H9 (cell line): Measurements from ENCODE around the gene RNGTT. TPM values are rescaled to one million over a fixed set of nuclear protein-coding genes. Genes with fewer than 3 reads are reported as not detected.

Experiments used
- DNase-seq: peaks from one replicate; pipeline ENCODE4 v3.0.0-alpha.2; 2017
- H2AFZ ChIP-seq: one replicate; pipeline ENCODE4 v1.6.1; 2013; ENCODE audit warnings: mild to moderate bottlenecking, low read length, control low read depth, moderate library complexity
- H2AK5ac ChIP-seq: 2 replicates; pipeline ENCODE4 v1.6.1; 2013; ENCODE audit warnings: low read length, control low read depth, mixed read lengths; ENCODE audit not compliant: insufficient read length
- H2BK120ac ChIP-seq: one replicate; pipeline ENCODE4 v1.6.1; 2013; ENCODE audit warnings: low read depth, mild to moderate bottlenecking, low read length, control low read depth, inconsistent platforms; ENCODE audit not compliant: poor library complexity, severe bottlenecking
- H2BK12ac ChIP-seq: 2 replicates; pipeline ENCODE4 v1.6.1; 2013; ENCODE audit warnings: low read length, control low read depth, mixed read lengths, low read depth; ENCODE audit not compliant: insufficient read length
- H2BK15ac ChIP-seq: 2 replicates; pipeline ENCODE4 v1.6.1; 2013; ENCODE audit warnings: low read depth, low read length, control low read depth
- H2BK20ac ChIP-seq: one replicate; pipeline ENCODE4 v1.6.1; 2013; ENCODE audit warnings: low read depth, mild to moderate bottlenecking, low read length, control low read depth, inconsistent platforms; ENCODE audit not compliant: poor library complexity, severe bottlenecking
- H2BK5ac ChIP-seq: 2 replicates; pipeline ENCODE4 v1.6.1; 2013; ENCODE audit warnings: low read length, control low read depth, mixed read lengths; ENCODE audit not compliant: insufficient read length
- H3K14ac ChIP-seq: 2 replicates; pipeline ENCODE4 v1.6.1; 2013; ENCODE audit warnings: low read length, control low read depth; ENCODE audit not compliant: insufficient read depth
- H3K18ac ChIP-seq: 2 replicates; pipeline ENCODE4 v1.6.1; 2013; ENCODE audit warnings: low read depth, mild to moderate bottlenecking, mixed read lengths, low read length, control low read depth; ENCODE audit not compliant: insufficient read length
- H3K23ac ChIP-seq: 2 replicates; pipeline ENCODE4 v1.6.1; 2013; ENCODE audit warnings: low read length, control low read depth, mixed read lengths, low read depth; ENCODE audit not compliant: insufficient read length
- H3K23me2 ChIP-seq: 2 replicates; pipeline ENCODE4 v1.6.1; 2013; ENCODE audit warnings: low read depth, mild to moderate bottlenecking, mixed read lengths, low read length, control low read depth; ENCODE audit not compliant: insufficient read length, poor library complexity, severe bottlenecking
- H3K27ac ChIP-seq: 2 replicates; pipeline ENCODE4 v1.5.1; 2013; ENCODE audit warnings: low read length, control low read depth, mixed read lengths, low read depth; ENCODE audit not compliant: insufficient read length
- H3K27me3 ChIP-seq: 2 replicates; pipeline ENCODE4 v1.6.1; 2013; ENCODE audit warnings: low read length, control low read depth, inconsistent platforms; ENCODE audit not compliant: insufficient read depth
- H3K4ac ChIP-seq: 2 replicates; pipeline ENCODE4 v1.6.1; 2013; ENCODE audit warnings: low read depth, mild to moderate bottlenecking, control low read depth, inconsistent platforms, low read length, moderate library complexity
- H3K4me1 ChIP-seq: 2 replicates; pipeline ENCODE4 v1.6.1; 2013; ENCODE audit warnings: low read length, control low read depth, inconsistent platforms; ENCODE audit not compliant: insufficient read depth
- H3K4me2 ChIP-seq: 2 replicates; pipeline ENCODE4 v1.6.1; 2013; ENCODE audit warnings: low read length, control low read depth, mixed read lengths; ENCODE audit not compliant: insufficient read length, insufficient read depth
- H3K56ac ChIP-seq: 2 replicates; pipeline ENCODE4 v1.6.1; 2013; ENCODE audit warnings: low read depth, mild to moderate bottlenecking, mixed read lengths, low read length, control low read depth; ENCODE audit not compliant: insufficient read length
- H3K79me1 ChIP-seq: 2 replicates; pipeline ENCODE4 v1.6.1; 2013; ENCODE audit warnings: low read depth, mild to moderate bottlenecking, moderate library complexity, low read length, control low read depth, inconsistent platforms; ENCODE audit not compliant: insufficient read depth, poor library complexity, severe bottlenecking
- H3K79me2 ChIP-seq: 2 replicates; pipeline ENCODE4 v1.6.1; 2013; ENCODE audit warnings: low read length, control low read depth, inconsistent platforms; ENCODE audit not compliant: insufficient read depth
- H3K9ac ChIP-seq: 2 replicates; pipeline ENCODE4 v1.6.1; 2013; ENCODE audit warnings: low read length, control low read depth, mixed read lengths; ENCODE audit not compliant: insufficient read length; ENCODE audit errors: extremely low read depth
- H3K9me3 ChIP-seq: one replicate; pipeline ENCODE4 v1.6.1; 2013; ENCODE audit warnings: low read depth, low read length, inconsistent platforms; ENCODE audit not compliant: control insufficient read depth
- H3T11ph ChIP-seq: one replicate; pipeline ENCODE4 v1.6.1; 2013; ENCODE audit warnings: mild to moderate bottlenecking, low read length, control low read depth, inconsistent platforms
- H4K20me1 ChIP-seq: one replicate; pipeline ENCODE4 v1.6.1; 2013; ENCODE audit not compliant: control insufficient read depth, insufficient read length, insufficient read depth
- H4K5ac ChIP-seq: 2 replicates; pipeline ENCODE4 v1.6.1; 2013; ENCODE audit warnings: low read depth, mild to moderate bottlenecking, mixed read lengths, low read length, control low read depth; ENCODE audit not compliant: insufficient read length
- H4K8ac ChIP-seq: replicated peaks from 2 replicates; pipeline ENCODE4 v1.6.1; 2013; ENCODE audit warnings: low read length, control low read depth, mixed read lengths, low read depth; ENCODE audit not compliant: insufficient read length
- H4K91ac ChIP-seq: 2 replicates; pipeline ENCODE4 v1.6.1; 2013; ENCODE audit warnings: low read depth, mild to moderate bottlenecking, moderate library complexity, mixed read lengths, low read length, control low read depth; ENCODE audit not compliant: insufficient read length
- H3K27ac Mint-ChIP-seq, 3 experiments: 2 replicates in 2 of 3; 3 replicates in 1 of 3; pipeline ENCODE4 v1.8.0; 2020 to 2021; ENCODE audit warnings: mixed read lengths in 3 of 3, mild to moderate bottlenecking in 1 of 3, moderate library complexity in 1 of 3
- H3K27me3 Mint-ChIP-seq: 2 replicates; pipeline ENCODE4 v1.8.0; 2021; ENCODE audit warnings: low read depth, mild to moderate bottlenecking, moderate library complexity, mixed read lengths
- H3K36me3 Mint-ChIP-seq, 3 experiments: 2 replicates in 2 of 3; 3 replicates in 1 of 3; pipeline ENCODE4 v1.8.0; 2020 to 2021; ENCODE audit warnings: low read depth in 3 of 3, mixed read lengths in 3 of 3; ENCODE audit not compliant: insufficient read depth in 1 of 3
- H3K4me1 Mint-ChIP-seq, 2 experiments: 2 replicates each; pipeline ENCODE4 v1.8.0; 2020; ENCODE audit warnings: mixed read lengths in 2 of 2
- H3K4me3 Mint-ChIP-seq, 2 experiments: 2 replicates in 1 of 2; 3 replicates in 1 of 2; pipeline ENCODE4 v1.8.0; 2020 to 2021; ENCODE audit warnings: mild to moderate bottlenecking in 2 of 2, mixed read lengths in 2 of 2, moderate library complexity in 1 of 2
- H3K9me3 Mint-ChIP-seq, 2 experiments: 2 replicates in 1 of 2; 3 replicates in 1 of 2; pipeline ENCODE4 v1.8.0; 2020; ENCODE audit warnings: mild to moderate bottlenecking in 2 of 2, mixed read lengths in 2 of 2, moderate library complexity in 1 of 2
- WGBS: extraction: QIAGEN DNeasy Blood & Tissue Kit; methylation state at CpG from one replicate; pipeline ENCODE4 v1.1.7; 2013; ENCODE audit warnings: missing lambda C conversion rate, low lambda C conversion rate, mixed read lengths; ENCODE audit not compliant: insufficient read length; ENCODE audit errors: extremely low coverage; 5-methylcytosine and 5-hydroxymethylcytosine counted together
- total RNA-seq: library from RNA; stranded (reverse); gene quantifications from 2 replicates; pipeline ENCODE4 v1.2.1, GENCODE V29; 2021
- TF ChIP-seq, protein P1 (sequence below): fragments of 200-600 bp; sonication (generic); conservative IDR thresholded peaks from 3 replicates; pipeline ENCODE4 v1.8.0; 2021; ENCODE audit warnings: antibody characterized with exemption, mild to moderate bottlenecking

Gene RNGTT
- total RNA-seq, 1 experiment from 2014 or later = 20.5 TPM

DNA sequence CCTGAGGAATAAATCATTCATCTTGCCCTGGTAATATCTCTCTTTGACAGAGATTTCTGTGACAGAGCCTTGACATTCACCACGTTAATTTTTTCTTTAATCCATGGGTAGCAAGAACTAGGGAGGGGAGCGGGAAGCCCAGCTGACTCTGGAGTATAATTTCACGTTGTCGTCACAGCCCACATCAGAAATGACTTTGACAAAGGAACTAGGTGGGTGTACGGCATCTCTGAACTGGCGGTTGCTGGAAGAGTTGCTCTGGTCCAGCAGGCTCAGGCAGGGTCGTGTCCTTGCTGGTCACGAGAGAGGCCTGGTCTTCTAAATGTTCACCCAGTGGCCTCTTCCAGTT is 400.2 kb downstream of the RNGTT start:
- no CpG with 5 or more reads among the region's 8 CpGs for WGBS

More for the DNA sequence above, 400.2 kb downstream of the RNGTT start:
- no peak overlapping the region for H2BK15ac ChIP-seq
- H2AK5ac ChIP-seq = no peak overlapping the region
- no peak overlapping the region for H3K56ac ChIP-seq
- H3K14ac ChIP-seq = no peak overlapping the region
- no peak overlapping the region for H2BK5ac ChIP-seq
- no peaks in the 10 kb centered on the region for H4K20me1 ChIP-seq
- Mint-ChIP-seq H3K4me3 (no peak overlapping the region), H3K36me3 (no peaks in the 10 kb centered on the region), H3K27ac (no peak overlapping the region; a peak in 1 of 7 replicates), H3K9me3 (no peaks in the 10 kb centered on the region), H3K4me1 (peaks cover 18 to 24% of the 10 kb centered on the region in 2 experiments), H3K27me3 (peaks cover 2% of the 10 kb centered on the region; the same call in 1 of the 2 replicates)
- H3K23me2 ChIP-seq = no peaks in the 10 kb centered on the region
- H3K27me3 ChIP-seq = no peaks in the 10 kb centered on the region
- H3K18ac ChIP-seq = no peak overlapping the region
- no peak for DNase-seq
- H4K91ac ChIP-seq = no peak overlapping the region
- H3K9me3 ChIP-seq = no peaks in the 10 kb centered on the region
- no peak overlapping the region for H2BK20ac ChIP-seq
- no peak overlapping the region for H3T11ph ChIP-seq
- H4K8ac ChIP-seq = no peak overlapping the region
- H3K79me1 ChIP-seq = no peaks in the 10 kb centered on the region
- H3K4ac ChIP-seq = no peak overlapping the region
- no peak overlapping the region for H3K9ac ChIP-seq
- H3K79me2 ChIP-seq = no peaks in the 10 kb centered on the region
- no peak overlapping the region for H2BK12ac ChIP-seq
- TF ChIP-seq, protein P1, sequence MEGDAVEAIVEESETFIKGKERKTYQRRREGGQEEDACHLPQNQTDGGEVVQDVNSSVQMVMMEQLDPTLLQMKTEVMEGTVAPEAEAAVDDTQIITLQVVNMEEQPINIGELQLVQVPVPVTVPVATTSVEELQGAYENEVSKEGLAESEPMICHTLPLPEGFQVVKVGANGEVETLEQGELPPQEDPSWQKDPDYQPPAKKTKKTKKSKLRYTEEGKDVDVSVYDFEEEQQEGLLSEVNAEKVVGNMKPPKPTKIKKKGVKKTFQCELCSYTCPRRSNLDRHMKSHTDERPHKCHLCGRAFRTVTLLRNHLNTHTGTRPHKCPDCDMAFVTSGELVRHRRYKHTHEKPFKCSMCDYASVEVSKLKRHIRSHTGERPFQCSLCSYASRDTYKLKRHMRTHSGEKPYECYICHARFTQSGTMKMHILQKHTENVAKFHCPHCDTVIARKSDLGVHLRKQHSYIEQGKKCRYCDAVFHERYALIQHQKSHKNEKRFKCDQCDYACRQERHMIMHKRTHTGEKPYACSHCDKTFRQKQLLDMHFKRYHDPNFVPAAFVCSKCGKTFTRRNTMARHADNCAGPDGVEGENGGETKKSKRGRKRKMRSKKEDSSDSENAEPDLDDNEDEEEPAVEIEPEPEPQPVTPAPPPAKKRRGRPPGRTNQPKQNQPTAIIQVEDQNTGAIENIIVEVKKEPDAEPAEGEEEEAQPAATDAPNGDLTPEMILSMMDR = no peak
- H3K4me2 ChIP-seq = no peak overlapping the region
- no peak overlapping the region for H4K5ac ChIP-seq
- no peak overlapping the region for H2BK120ac ChIP-seq
- H2AFZ ChIP-seq = no peak overlapping the region
- no peak overlapping the region for H3K27ac ChIP-seq
- H3K4me1 ChIP-seq = peaks cover 8% of the 10 kb centered on the region; the same call in 1 of the 2 replicates
- no peak overlapping the region for H3K23ac ChIP-seq
